Pons (tissue), 1 donor: ENCODE measurements around the gene PRSS21.

ENCODE experiments used
- DNase-seq: peaks from one replicate; pipeline ENCODE4 v3.0.0-alpha.2; 2016; ENCODE audit warnings: low spot score

PRSS21 gene, protein sequence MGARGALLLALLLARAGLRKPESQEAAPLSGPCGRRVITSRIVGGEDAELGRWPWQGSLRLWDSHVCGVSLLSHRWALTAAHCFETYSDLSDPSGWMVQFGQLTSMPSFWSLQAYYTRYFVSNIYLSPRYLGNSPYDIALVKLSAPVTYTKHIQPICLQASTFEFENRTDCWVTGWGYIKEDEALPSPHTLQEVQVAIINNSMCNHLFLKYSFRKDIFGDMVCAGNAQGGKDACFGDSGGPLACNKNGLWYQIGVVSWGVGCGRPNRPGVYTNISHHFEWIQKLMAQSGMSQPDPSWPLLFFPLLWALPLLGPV

DNA sequence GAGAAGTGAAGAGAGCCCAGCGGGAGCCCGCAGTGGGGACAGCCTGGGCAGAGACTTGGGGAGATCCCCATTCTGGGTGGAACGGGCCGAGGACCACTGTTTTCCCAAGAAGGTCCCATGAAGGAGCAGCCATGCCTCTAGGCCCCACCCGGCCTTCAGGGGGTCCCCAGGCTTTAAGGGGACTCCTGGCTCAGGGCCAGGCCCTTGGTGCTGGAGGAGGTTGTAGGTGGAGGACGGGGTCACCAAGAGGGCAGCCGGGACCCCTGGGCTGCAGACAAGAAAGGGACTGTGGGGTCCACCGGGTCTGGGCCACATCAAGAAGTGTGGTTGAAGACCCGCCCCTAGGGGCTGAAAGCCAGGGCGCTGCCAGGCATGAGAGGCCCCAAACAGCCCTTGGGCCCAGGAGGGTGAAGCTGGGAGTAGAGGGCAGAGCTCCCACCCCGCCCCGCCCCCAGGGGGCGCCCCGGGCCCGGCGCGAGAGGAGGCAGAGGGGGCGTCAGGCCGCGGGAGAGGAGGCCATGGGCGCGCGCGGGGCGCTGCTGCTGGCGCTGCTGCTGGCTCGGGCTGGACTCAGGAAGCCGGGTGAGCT, at the start of gene PRSS21:
TSS of gene PRSS21 (plus strand) at position 487 of the 589 bp plus-strand sequence. CDS start at position 519, 32 bp downstream.
- no peak for DNase-seq

DNA sequence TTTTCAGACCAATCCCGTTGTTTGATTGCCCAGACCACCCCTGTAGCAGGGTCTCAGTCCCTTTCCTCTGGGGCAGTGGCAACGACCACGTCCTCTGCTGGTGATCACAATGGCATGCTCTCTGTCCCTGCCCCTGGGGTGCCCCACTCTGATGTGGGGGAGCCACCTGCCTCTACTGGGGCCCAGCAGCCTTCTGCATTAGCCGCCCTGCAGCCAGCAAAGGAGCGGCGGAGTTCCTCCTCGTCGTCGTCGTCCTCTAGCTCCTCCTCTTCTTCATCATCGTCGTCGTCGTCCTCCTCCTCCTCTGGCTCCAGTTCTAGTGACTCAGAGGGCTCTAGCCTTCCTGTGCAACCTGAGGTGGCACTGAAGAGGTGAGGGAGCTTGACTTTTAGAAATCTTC, 49.1 kb upstream of the PRSS21 start:
- no peak for DNase-seq

DNA sequence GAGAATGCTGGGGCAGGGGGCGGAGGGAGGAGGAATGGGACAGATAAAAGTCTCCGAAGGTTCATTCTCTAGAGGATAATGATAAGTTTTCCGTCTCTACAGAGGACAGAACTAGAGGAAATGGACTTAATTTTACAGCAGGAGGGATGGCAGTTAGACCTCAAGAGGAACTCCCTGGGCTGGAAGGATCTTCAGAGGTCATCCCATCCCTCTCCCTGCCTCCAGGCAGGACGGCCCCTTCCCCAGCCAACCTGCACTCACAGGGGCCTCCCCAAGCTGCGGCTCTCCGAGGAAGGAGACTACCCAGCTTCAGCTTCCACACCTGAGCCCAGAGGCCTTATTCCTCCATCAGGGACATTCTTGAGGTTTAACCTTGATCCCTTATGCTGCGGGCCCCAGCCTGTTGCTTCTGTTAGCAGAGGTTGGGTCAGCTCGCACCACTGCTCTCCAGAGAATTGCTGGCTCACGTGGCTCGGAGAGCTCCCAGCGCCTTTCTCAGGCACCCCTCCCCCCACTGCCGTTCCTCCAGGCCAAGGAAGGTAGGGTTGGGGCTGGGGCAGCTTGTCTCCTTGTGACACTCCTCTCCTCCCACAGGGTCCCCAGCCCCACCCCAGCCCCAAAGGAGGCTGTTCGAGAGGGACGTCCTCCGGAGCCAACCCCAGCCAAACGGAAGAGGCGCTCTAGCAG, 48.5 kb upstream of the PRSS21 start:
- no peak for DNase-seq

DNA sequence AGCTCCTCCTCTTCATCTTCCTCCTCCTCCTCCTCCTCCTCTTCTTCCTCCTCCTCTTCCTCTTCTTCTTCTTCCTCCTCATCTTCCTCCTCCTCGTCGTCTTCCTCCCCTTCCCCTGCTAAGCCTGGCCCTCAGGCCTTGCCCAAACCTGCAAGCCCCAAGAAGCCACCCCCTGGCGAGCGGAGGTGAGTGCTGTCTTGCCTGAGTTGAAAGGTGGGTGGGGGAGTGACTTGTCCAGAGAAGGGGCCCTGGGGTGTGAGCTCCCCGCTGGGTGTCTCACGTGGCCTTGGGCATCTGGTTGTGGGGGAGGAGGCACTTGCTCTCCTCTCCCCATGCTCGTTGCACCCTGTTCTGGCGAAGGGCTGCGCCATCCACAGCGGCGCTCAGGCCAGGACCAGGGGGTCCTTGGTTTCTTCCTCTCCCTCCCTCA, 47.9 kb upstream of the PRSS21 start:
- DNase-seq: no peak

DNA sequence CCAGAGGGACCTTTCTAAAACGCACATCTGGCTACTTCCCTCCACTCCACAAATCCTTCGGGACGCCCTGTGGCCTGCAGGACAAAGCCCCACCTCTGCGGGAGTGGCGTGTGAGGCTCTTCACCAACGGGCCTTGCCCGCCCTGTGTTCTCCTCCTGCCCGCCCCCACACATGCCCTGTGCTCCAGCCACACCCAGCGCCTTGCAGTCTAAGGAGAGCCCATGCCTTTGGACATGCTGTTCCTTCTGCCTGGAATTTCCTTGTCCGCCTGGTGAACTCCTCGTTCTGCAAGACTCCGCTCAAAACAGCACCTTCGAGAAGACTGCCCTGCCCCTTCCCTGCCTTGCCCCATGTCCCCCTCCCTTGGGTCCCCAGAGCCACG, 47.4 kb upstream of the PRSS21 start:
- no peak for DNase-seq

DNA sequence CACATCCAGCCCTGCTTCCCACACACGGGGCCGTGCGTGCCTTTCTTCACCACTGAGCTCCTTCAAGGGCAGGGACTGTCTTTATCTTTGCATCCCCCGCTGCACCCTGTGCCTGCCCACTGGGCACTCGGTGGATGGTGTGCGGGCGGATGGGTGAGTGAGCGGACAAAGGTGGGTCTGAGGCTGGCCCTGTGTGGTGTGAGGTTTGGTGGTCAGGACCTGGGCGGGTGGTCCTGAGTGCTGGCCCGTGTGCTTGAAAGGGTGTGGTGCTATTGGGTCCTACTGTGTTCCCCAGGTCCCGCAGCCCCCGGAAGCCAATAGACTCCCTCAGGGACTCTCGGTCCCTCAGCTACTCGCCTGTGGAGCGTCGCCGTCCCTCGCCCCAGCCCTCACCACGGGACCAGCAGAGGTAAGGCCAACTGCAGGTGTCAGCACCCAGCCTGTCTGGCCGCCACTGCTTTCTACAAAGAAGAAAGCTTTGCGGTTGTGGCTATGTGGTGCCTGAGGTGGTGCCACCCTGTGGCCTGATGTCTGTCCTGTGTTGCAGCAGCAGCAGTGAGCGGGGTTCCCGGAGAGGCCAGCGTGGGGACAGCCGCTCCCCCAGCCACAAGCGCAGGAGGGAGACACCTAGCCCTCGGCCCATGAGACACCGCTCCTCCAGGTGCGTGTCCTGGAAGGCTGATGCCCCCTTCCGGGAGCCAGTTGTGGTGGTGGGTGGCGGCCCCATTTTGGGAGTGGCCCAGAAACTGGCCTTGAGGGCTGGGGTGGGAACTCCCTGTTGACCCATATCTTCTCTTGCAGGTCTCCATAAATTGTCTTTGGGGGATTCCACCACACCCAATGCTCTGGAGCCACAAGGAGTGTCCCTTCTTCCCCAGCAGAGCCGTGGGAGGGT, 46.7 kb upstream of the PRSS21 start:
- no peak for DNase-seq

DNA sequence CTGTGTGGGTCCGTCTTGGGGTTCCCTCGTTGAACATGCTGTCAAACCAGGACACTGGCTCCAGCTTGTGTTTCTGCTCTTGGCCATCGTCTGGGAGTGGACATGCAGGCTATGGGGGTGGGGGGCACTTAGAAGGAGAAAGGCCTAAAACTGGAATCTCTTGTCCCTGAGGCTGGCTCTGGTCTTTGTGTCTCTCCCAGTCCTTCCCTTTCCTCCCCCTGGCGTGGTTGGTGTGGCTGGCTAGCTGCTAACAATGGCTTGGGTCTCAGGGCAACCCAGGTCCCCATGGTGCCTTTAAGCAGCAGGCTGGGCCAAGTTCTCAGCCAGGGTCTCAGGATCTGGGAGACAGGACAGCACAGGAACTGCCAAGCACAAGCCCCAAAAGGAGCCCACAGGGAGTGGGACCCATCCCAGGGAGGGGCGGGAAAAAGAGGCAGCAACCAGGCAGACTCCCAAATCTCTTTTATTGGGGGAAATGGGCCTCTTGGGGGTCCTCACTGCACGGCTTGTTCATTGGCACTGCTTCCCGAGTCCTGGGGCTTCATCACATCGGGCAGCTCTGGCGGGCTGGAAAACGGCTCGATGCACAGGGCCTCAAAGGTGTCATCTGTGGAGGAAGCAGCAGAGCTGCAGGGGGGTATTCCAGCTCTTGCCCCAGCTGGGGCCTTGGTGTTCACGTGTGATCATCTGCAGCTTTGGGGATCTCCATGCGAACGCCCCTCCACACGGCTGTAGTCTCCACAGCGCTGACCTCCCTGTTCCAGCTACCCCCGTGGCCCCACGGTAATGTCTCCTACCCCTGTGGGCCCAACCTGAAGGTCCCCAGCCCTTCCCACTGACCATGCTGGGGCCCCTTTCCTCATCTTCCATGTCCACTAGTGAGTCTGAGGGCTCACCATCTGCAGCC, 45.3 kb upstream of the PRSS21 start:
- no peak for DNase-seq

DNA sequence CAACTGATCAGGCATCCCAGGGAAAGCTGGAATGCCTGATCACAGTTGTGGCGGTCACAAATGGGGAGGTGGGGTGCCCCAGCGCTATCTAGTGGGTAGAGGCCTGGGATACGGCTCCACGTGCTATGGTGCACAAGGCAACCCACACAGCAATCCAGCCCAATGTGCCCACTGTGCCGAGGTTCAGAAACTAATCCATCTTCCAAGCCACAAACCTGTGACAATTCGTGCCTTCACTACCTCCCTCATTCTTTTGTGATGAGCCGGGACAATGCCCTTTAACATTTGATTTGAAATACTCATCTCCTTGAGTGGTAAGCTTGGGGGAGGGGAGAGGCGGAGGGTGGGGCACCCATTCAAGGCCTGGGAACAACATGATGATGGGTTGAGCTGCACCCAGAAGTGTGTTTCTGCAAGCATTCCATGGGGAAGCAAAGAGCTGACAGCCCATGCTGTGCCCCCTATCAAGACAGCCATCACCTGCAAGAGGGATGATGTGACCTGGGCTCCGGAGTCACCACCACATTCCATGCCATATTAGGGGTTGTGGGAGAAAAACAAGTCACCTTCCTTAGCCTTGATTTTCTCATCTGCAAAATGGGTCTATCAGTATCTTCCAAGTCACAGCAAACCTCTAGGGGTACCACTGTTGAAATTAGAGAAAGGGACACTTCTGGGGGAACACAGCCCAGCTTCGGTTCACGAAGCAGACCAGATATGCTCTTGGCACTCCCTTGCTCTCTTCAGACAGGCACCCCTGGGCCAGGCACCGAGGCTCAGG, 43.7 kb upstream of the PRSS21 start:
- no peak for DNase-seq

DNA sequence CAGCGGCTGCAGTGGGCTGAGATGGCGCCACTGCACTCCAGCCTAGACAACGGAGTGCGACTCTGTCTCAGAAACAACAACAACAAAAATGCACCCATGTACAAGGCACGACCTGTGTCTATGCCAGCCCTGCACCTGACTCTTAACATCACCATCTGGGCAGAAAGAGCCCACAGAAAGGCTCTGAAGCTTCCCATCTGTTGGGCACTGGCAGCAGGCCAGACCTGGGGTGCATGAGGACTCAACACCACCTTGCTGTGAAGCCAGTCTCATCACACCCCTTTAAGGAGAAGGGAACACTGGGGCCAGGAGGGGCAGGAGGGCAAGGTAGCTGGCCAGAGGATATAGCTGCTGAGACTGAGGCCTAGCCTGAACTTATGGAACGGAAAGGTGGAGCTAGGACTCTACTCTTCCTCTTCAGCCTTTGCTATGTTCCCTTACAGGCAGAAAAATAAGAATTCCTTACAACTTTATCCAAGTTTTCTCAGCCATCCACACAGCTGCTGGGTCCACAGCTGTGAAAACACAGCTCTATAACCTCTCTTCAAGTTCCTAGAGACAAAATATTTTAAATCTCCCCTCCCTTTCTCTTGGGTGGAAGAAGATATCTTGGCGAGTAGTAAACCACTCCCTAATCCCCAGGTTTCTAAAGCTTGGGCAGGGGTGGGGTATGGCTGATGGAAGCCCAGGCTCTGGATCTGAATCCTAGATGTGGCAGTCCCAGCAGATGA, 42.7 kb upstream of the PRSS21 start:
- DNase-seq: no peak

DNA sequence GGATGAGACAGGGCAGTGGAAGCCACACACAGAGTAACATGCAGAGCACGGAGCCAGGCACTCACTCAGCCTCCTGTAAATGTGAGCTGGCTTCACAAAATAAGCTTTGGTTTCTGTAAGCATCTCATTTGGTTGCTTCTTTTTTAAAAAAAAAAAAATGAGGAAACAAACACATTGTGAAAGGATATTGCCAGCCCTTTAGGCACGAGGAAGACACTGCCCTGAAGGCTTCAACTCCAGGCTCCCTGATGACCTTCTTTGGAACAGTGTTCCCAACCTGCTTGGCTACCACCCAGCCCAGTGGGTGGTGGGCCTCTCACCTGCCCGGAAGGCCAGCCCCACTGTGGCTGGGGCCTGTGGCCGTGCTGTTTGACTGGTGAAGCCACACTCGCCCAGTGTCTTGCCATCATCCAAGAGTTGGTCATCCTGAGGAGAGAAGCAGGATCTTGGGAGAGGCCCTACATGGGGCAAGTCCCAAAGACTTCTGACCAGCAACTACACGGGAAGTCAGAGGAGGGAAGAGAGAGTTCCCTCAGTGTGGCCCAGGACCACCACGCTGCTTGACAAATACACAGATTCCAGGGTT, 41.8 kb upstream of the PRSS21 start:
- no peak for DNase-seq

DNA sequence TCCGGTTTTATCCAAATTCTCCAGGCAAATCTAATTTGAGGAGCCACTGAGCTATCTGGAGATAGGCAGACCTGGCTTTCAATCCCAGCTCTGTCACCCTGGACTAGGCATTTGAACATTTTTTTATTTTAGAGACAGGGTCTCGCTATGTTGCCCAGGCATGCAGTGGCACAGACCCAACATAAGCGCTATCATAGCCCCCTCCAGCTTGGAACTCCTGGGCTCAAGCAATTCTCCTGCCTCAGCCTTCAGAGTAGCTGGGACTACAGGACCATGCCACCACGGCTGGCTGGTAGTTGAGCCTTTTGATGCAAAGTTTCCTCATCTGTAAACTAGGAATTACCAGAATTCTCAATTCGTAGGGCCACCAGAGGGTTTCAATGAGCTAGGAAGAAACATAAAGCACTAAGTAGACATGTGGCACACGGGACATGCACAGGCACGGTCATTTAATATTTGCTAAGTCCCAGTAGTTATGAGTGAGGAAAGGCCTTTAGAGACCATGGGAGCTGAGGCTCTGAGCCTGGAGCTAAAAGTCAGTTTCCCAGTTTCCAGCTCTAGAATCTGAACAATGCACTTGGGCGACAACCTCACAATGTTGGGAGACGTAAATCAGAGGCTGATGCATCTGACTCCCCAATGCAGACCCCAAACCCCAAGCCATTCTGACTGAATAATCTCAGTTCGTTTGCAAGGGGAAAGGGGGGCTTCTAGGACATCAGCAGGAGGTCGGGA, 41.1 kb upstream of the PRSS21 start:
- DNase-seq: no peak

DNA sequence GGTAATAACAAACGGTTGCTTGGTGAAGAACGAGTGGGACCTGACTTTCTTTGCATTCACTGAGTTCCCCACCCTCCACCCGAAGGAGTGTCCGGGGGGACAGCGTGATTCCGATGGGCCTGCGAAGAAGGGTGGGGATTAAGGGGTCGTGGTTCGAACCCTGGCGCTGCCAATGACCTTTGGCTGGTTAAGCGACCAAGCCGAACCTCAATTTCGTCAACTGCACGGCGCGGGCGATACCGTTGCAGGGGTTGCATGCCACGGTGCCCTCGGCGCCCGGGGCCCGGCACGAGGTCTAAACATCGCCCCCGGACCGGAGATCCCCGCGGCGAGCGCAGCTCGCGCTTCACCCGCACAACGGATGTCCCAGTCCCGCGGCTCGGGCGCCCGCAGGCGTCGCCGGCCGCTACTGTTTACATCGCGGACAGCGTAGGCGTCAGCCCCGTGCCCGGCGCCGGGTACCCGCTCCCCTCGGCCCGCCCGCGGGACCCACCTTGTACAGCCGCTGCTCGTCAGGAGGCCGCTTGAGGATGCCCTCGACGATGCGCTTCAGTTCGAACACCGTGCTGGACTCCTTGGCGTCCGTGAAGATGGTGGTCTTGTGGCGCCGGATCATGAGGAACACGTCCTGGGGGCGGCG, 40.4 kb upstream of the PRSS21 start:
- DNase-seq: no peak

DNA sequence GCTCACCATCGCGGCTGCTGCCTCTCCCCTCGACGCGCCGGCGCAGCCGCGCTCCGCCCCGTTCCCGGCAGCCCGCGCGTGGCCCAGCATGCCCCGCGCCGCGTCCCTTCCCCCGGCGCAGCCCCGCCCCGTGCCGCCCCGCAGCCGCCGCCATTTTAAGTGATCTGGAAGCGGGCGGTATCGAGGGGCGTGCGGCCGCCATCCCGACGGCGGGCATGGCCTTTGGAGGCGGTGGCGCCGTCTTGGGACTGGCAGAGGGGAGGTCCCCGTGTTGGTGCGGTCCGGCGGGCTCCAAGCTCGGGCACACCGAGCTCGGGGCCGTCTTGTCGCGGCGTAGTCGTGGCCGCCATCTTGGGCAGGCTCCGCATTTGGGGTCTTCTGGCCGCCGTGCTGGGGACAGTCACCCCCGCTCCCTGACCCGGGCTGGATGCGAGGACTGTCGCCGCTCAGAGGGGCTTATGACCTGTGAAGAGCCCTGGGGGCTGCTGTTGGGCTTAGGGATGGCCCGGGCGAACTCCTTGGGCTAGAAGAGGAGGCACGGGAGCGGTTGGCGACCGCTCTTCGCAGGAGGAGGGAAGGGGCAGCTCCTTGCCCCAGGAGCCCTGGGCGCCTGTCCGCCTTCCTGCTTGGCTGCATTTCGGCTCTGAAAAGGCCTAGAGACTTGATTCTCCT, 39.7 kb upstream of the PRSS21 start, which contains the start of gene ELOB:
TSS of gene ELOB (minus strand) at position 50 of the 672 bp plus-strand sequence. CDS start at position 9, 41 bp downstream.
- peak; percentile 60 for DNase-seq

DNA sequence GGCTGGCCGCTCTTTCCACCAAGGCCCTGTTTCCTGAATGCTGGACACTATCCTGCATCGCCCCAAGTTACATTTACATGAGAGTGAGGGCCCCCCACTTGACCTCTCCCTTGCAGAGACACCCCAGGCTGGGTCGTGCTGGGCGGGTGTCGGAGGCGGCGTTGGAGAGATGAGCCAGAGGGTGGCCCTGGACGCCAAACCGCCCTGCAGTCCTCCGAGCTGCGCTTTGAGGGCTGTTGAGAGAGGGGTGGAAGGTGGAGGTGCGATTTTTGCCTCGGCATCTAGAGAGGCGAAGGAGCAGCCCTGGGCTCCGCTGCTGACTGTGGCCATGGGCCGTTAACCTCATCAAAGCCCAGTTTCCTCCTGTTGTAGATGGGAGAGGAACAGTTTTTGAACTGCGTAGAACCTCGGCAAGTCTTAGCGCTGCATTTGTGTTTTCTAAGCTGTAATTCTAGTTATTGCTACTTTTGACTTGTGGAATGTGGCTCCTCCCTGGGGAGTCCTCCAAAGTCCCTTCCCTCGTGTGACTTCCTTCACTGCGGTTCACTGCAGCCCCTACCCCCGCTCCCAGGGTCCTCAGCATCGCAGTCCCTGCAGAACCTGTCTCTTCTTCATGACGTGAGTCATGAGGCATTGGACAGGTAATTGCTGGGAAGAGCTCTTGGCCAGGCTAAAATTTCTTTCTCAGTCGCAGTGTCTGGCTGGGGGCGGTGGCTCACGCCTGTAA, 39.0 kb upstream of the PRSS21 start:
- DNase-seq: no peak

DNA sequence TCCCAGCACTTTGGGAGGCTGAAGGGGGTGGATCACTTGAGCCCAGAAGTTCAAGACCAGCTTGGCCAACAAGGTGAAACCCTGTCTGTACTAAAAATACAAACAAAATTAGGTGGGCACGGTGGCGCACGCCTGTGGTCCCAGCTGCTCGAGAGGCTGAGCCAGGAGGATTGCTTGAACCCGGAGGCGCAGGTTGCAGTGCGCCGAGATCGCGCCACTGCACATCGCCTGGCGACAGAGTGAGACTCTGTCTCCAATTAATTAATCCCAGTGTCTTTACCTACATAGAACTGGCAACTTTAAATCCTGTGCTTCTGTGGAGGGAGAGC, 38.4 kb upstream of the PRSS21 start:
- DNase-seq: no peak

DNA sequence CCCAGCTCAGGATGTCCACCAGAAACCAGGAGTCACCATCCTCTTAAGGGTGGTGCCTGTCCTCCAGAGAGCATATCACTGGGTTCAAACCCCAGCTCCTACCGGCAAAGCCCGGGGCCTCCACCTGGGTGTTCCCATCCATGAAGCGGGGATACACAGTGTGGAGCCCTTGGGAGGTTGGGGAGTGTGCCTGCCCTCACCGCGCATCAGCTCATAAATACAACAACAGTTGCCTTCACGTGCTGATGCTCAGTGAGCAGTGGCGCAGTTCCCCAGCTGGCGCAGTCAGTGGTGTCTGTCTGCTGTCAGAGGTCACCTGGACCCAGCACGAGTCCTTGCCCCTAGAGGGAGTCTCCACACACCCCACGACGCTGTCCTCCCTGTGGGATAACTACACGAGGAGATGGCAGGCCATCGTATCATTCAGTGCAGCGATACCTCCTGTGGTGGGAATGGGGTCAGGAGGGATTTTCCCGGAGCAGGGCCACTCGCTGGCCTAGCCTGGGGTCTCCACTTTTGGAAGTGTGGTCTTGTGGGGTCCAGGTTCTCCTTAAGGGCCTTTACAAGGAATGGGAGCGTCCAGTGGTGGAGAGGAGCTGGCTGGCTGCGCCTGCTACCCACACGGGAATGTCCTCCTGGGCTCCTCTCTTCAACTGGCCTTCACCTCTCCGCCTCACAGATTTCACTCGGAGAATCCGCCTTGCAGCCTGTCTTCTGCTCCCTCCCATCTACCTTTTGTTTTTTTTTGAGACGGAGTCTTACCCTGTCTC, 37.7 kb upstream of the PRSS21 start:
- DNase-seq: no peak
